BLaER1 treated with 17β-estradiol and CSF1 and Interleukin-3, amounts not matched to agents 10 nM and 100 nM (cell line): ENCODE measurements around the gene TK1.

Experiments
- H3K27ac ChIP-seq, 11 experiments: shearing (Covaris generic); formaldehyde crosslinking; 2 replicates each; pipeline ENCODE4 v1.8.1; 2022
- H3K27me3 ChIP-seq, 11 experiments: shearing (Covaris generic); formaldehyde crosslinking; 2 replicates each; pipeline ENCODE4 v1.8.1; 2022
- H3K36me3 ChIP-seq, 11 experiments: shearing (Covaris generic); formaldehyde crosslinking; 2 replicates each; pipeline ENCODE4 v1.8.1; 2022
- H3K4me1 ChIP-seq, 10 experiments: shearing (Covaris generic); formaldehyde crosslinking; 2 replicates each; pipeline ENCODE4 v1.8.1; 2022
- H3K4me2 ChIP-seq, 11 experiments: shearing (Covaris generic); formaldehyde crosslinking; 2 replicates each; pipeline ENCODE4 v1.8.1; 2022
- H3K4me3 ChIP-seq, 10 experiments: shearing (Covaris generic); formaldehyde crosslinking; 2 replicates each; pipeline ENCODE4 v1.8.1; 2022
- H3K9ac ChIP-seq, 11 experiments: shearing (Covaris generic); formaldehyde crosslinking; 2 replicates each; pipeline ENCODE4 v1.8.1; 2022
- H3K9me3 ChIP-seq, 11 experiments: shearing (Covaris generic); formaldehyde crosslinking; replicated peaks in 1 of 11; 2 replicates each; pipeline ENCODE4 v1.8.1; 2022
- H4K20me1 ChIP-seq, 11 experiments: shearing (Covaris generic); formaldehyde crosslinking; 2 replicates each; pipeline ENCODE4 v1.8.1; 2022
- Cebpa-rat ChIP-seq, 11 experiments: shearing (Covaris generic); IDR thresholded peaks; 2 replicates each; pipeline ENCODE4 v1.8.1; 2022

The TK1 gene

GRCh38 chr17:78230996-78231935 lies 44.4 kb upstream of the TK1 start, which contains the start of gene TMEM235:
Gene TMEM235, plus strand, starts transcription at chr17:78231631. Its CDS starts 393 bp downstream, at chr17:78232024.
- Histone ChIP-seq H3K9me3 (no peaks in the 10 kb centered on the region), H3K4me2 (peak within 1 kb of the TSS; percentile 71 to 96 (median 86)), H3K27me3 (peaks cover 22 to 43% (median 38%) of the 10 kb centered on the region in 11 experiments), H3K36me3 (no peaks in the 10 kb centered on the region), H3K4me1 (peaks cover 30 to 81% (median 62%) of the 10 kb centered on the region in 10 experiments), H3K27ac (no peak within 1 kb of the TSS), H4K20me1 (peaks cover 0 to 30% (median 11%) of the 10 kb centered on the region in 11 experiments; a peak in 9 of 22 replicates), H3K9ac (peak within 1 kb of the TSS in 5 of 11 experiments; percentile 43 to 62 (median 54); a peak in 10 of 22 replicates), H3K4me3 (peak within 1 kb of the TSS in 9 of 10 experiments; percentile 35 to 63 (median 45); a peak in 17 of 20 replicates)
- no peak for TF ChIP-seq Cebpa-rat (IDR thresholded peaks at IDR 0.05)

GRCh38 chr17:78230252-78230962 lies 43.6 kb upstream of the TK1 start:
- H3K36me3 ChIP-seq: peaks cover 0 to 8% (median 2%) of the 10 kb centered on the region in 11 experiments; a peak in 16 of 22 replicates
- peaks cover 0 to 33% (median 14%) of the 10 kb centered on the region in 11 experiments; a peak in 12 of 22 replicates for H4K20me1 ChIP-seq
- no peak overlapping the region for H3K4me3 ChIP-seq
- peaks cover 30 to 73% (median 61%) of the 10 kb centered on the region in 10 experiments for H3K4me1 ChIP-seq
- TF ChIP-seq Cebpa-rat (IDR thresholded peaks at IDR 0.05): no peak
- peaks cover 22 to 43% (median 38%) of the 10 kb centered on the region in 11 experiments for H3K27me3 ChIP-seq
- peak overlapping the region in 6 of 11 experiments; percentile 71 to 96 (median 89); a peak in 10 of 22 replicates for H3K4me2 ChIP-seq
- H3K9me3 ChIP-seq: no peaks in the 10 kb centered on the region
- no peak overlapping the region for H3K9ac ChIP-seq
- H3K27ac ChIP-seq: no peak overlapping the region

GRCh38 chr17:78228176-78228575 lies 41.3 kb upstream of the TK1 start:
- no peaks in the 10 kb centered on the region for H3K9me3 ChIP-seq

GRCh38 chr17:78227455-78227916 lies 40.6 kb upstream of the TK1 start:
- H3K27me3 ChIP-seq: peaks cover 14 to 32% (median 26%) of the 10 kb centered on the region in 11 experiments
- no peaks in the 10 kb centered on the region for H3K9me3 ChIP-seq
- H3K9ac ChIP-seq: peak overlapping the region in 2 of 11 experiments; percentile 3 to 17; a peak in 2 of 22 replicates
- no peak overlapping the region for H3K4me3 ChIP-seq
- H4K20me1 ChIP-seq: peaks cover 0 to 58% (median 32%) of the 10 kb centered on the region in 11 experiments; a peak in 15 of 22 replicates
- TF ChIP-seq Cebpa-rat (IDR thresholded peaks at IDR 0.05): no peak
- H3K27ac ChIP-seq: peak overlapping the region in 3 of 11 experiments; percentile 13 to 48 (median 32); a peak in 3 of 22 replicates
- H3K4me2 ChIP-seq: peak overlapping the region; percentile 35 to 66 (median 56)
- peaks cover 0 to 37% (median 31%) of the 10 kb centered on the region in 11 experiments; a peak in 20 of 22 replicates for H3K36me3 ChIP-seq
- peaks cover 23 to 51% (median 38%) of the 10 kb centered on the region in 10 experiments for H3K4me1 ChIP-seq

More at GRCh38 chr17:78228176-78228575, 41.3 kb upstream of the TK1 start:
- Histone ChIP-seq H3K4me2 (peak overlapping the region in 6 of 11 experiments; percentile 28 to 66 (median 47); a peak in 8 of 22 replicates), H3K27me3 (peaks cover 21 to 39% (median 33%) of the 10 kb centered on the region in 11 experiments), H3K4me3 (no peak overlapping the region), H3K36me3 (peaks cover 0 to 30% (median 24%) of the 10 kb centered on the region in 11 experiments; a peak in 19 of 22 replicates), H4K20me1 (peaks cover 0 to 54% (median 25%) of the 10 kb centered on the region in 11 experiments; a peak in 15 of 22 replicates), H3K9ac (no peak overlapping the region), H3K27ac (no peak overlapping the region), H3K4me1 (peaks cover 30 to 57% (median 44%) of the 10 kb centered on the region in 10 experiments)
- no peak for TF ChIP-seq Cebpa-rat (IDR thresholded peaks at IDR 0.05)

- peaks cover 0 to 55% (median 32%) of the 10 kb centered on the region in 11 experiments; a peak in 15 of 22 replicates for H4K20me1 ChIP-seq
- peak overlapping the region; percentile 35 to 66 (median 56) for H3K4me2 ChIP-seq
- peaks cover 0 to 43% (median 37%) of the 10 kb centered on the region in 11 experiments; a peak in 20 of 22 replicates for H3K36me3 ChIP-seq
- no peak overlapping the region for H3K4me3 ChIP-seq
- H3K9me3 ChIP-seq: no peaks in the 10 kb centered on the region
- TF ChIP-seq Cebpa-rat (IDR thresholded peaks at IDR 0.05): no peak
- peak overlapping the region in 2 of 11 experiments; percentile 3 to 17; a peak in 2 of 22 replicates for H3K9ac ChIP-seq
- H3K4me1 ChIP-seq: peaks cover 18 to 45% (median 32%) of the 10 kb centered on the region in 10 experiments
- peaks cover 8 to 26% (median 21%) of the 10 kb centered on the region in 11 experiments for H3K27me3 ChIP-seq
- peak overlapping the region in 3 of 11 experiments; percentile 13 to 48 (median 32); a peak in 3 of 22 replicates for H3K27ac ChIP-seq
These were observed 40.1 kb upstream of the TK1 start for GRCh38 chr17:78226759-78227454.

GRCh38 chr17:78226055-78226758 lies 39.4 kb upstream of the TK1 start:
- Histone ChIP-seq H3K4me2 (peak overlapping the region; percentile 35 to 66 (median 56)), H3K9me3 (no peaks in the 10 kb centered on the region), H3K4me1 (peaks cover 15 to 40% (median 27%) of the 10 kb centered on the region in 10 experiments), H3K9ac (no peak overlapping the region), H3K36me3 (peaks cover 0 to 50% (median 44%) of the 10 kb centered on the region in 11 experiments; a peak in 20 of 22 replicates), H3K27ac (no peak overlapping the region), H3K27me3 (peaks cover 3 to 19% (median 15%) of the 10 kb centered on the region in 11 experiments; a peak in 21 of 22 replicates), H3K4me3 (no peak overlapping the region), H4K20me1 (peaks cover 0 to 54% (median 29%) of the 10 kb centered on the region in 11 experiments; a peak in 15 of 22 replicates)
- no peak for TF ChIP-seq Cebpa-rat (IDR thresholded peaks at IDR 0.05)
